OCI-M2 (cell line): ENCODE data around the gene TANGO2.

Experiments
- DNase-seq: peaks from one replicate; lab custom pipeline; 2025; ENCODE audit not compliant: unreplicated experiment; lab: John Stamatoyannopoulos, UW

The TANGO2 gene

DNA sequence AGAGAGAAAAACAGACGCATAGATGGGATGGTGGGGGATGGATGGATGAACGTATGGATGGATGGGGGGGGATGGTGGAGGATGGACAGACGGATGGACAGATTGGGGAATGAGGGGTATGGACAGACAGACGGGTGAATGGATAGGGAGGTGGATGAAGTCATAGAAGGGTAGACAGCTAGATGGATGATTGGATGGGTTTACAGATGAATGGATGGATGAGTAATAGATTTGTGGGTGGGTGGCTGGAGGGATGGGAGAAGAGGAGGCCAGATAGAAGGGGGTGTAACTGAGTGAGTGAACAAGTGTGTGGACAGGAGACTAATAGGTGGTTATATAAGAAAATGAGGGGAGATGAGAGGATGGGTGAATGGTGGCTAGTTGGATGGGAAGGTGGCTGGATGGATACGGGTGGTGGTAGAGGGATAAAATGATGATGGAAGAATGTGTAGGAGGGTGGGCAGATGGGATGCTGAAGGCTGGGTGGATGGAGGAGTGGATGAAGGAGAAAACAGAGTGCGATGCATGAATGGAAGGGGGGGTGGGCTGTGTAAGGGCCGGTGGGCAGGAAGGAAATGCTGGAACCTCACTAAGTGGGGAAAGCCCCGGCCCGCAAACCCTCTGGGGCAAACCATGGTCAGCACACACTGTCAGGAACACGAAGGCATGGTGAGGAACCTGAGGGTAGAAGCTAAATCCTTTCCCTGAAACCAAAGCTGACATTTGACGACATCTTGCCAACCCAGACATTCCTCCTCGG lies 25.9 kb upstream of the TANGO2 start:
- no peak for DNase-seq

DNA sequence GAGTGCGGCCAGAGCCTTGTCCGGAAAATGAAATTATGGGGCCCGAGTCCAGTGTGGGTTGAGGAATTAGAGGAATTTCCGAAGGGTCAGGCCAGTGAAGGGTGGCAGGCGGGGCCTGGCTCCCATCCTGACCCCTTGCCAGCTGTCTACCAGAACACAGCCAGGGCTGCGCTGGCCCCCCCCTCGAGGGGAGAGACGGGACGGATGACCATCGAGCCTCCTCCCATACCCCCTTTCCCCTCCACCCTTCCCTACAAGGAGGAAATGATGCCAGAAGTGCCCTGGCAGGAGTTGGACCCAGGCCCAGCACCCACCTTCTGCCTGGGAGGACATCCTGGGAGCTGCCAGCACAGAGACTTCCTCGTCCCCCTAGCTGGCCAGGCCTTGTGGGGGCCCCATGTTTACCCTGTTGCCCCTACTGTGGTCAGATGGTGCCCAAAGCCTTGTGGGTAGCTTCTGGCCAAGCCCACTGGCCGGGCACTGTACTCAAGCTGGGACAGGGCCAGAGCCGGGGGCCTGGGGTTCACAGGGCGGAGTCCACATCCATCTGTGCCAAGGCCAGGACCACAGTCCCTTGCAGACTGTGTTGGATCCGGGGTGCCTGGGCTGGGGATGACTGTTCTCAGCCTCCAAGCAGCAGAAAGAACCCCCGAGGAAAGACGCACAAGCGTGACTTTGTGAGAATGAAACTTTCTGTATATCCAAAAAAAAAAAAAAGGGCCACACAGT lies 25.1 kb upstream of the TANGO2 start:
- DNase-seq = no peak

DNA sequence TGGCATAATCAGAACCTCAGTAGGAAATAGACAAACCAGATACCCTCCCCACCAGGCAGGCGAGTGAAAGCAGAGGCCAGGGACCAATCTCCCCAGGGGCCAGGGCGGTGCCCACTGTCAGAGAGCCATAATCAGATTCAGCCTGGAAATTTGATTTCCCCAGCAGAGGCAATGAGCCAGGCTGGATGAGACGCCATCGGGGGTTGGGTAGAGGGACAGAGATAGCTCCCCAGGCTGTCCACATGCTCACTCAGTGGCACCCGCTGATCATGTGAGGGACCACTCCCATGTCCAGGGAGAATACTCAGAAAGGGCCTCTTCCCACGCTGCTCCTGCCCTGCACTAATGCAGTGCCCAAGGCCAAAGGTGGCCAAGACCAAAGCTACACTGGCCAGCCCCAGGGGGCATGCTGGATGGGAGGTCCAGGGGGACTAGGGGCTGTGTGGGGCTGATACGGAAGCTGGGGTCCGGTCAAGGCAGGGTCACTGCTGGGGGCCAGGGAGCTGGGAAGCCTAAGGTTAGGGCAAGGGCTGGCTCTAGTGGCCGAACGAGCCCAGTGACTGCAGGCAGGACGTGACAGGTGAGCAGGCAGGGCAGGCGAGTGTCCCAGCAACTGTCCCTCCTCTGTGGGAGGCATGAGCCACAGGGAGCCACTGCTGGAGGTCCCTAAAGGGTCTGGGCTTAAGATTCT lies 24.1 kb upstream of the TANGO2 start:
- no peak for DNase-seq

- no peak for DNase-seq
These were observed 23.2 kb upstream of the TANGO2 start for GRCh38 chr22:19997561-19998231.

- no peak for DNase-seq
These were observed 22.5 kb upstream of the TANGO2 start for GRCh38 chr22:19998232-19998951.

DNA sequence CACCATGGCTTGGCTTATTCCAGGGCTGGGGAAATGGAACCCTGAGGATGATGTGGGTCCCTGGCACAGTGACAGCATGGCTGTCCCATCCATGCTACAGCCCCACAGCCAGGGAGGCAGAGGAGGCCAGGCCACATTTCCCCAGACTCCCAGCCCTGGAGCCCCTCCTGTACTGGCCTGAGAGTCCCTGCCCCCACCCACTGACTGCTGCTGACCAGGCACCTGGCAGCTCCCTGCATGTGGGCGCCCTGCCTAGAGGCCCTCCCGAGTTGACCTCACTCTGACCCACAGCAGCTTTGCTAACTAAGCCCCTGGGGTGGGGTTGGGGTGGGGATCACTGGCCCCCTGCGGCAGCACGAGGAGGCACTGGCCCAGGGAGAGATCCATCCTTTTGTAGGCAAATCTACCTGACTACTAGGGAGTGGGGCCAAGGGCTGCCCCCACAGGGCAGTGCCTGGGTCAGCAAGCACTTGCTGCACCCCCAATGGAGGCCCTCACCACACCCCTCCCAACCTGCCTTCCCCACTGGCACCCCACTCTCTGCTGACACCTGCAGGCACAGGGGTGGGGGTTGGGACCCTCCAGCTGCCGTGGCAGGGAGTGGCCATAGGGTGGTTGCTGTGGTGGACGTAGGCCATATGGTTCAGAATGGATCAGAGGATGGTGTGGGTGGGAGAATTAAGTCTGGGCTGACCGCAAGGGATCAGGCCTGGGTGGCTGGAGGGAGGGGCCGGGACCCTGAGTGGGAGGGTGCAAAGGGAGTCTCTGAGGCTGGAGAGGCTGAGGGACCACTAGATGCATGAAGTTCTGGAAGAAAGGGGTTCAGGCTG lies 21.7 kb upstream of the TANGO2 start:
- no peak for DNase-seq

GRCh38 chr22:20000246-20001081 lies 20.4 kb upstream of the TANGO2 start:
- DNase-seq = no peak

DNA sequence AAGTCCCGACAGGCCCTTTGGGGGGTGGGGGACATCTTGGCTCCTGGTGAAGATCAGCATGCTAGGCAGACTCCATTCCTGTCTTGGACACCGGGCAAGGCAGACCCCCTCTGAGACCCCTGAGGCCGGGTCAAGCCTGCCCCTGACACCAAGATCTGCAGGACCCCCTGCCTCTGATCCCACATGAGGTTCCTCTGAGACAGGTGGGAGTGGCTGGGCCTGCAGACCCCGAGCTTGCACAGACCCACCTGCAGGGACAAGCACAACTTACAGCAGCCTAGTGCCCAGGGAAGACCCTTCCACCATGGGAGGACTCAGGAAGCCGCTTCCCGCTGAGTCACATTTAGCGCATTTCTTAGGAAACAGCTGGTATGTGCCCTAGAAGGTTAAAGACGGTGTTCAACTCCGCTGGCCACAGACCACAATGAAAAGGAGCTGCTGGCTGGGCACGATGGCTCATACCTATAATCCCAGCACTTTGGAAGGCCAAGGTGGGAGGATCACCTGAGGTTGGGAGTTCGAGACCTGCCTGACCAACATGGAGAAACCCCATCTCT lies 19.8 kb upstream of the TANGO2 start:
- DNase-seq = no peak

GRCh38 chr22:20002128-20002527 lies 18.8 kb upstream of the TANGO2 start:
- DNase-seq = no peak

DNA sequence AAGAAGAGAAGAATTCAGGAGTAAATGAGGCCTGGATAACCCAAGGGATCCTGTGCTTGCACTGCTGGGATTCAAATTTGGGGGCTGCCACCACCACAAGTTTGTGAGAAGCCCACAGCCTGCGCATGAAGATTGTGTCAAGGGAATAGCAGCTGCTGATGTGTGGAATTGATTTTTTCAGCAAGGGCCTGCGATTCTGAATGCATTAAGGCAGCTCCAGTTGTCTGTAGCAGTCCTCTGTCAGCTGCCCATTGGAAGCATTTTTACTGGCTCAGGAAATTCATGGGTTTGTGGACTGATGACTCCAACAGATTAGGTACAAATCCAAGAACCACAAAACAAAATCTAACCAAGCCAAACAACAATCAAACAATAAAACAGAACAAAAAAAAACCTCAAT lies 18.3 kb upstream of the TANGO2 start:
- no peak for DNase-seq

DNA sequence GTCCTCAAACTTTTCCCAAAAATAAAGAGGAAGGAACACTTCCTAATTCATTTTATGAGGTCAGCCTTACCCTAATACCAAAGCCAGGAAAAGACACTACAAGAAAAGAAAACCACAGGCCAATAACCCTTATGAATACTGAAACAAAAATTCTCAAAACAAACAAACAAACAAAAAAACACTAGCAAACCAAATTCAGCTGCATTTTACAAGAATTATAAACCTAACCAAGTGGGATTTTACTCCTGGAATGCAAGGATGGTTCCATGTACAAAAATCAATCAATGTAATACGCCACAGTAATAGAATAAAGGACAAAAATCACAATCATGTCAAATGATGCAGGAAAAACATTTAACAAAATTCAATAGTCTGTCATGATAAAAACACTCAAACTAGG lies 17.6 kb upstream of the TANGO2 start:
- no peak for DNase-seq

GRCh38 chr22:20004464-20004863 lies 16.4 kb upstream of the TANGO2 start:
- no peak for DNase-seq

DNA sequence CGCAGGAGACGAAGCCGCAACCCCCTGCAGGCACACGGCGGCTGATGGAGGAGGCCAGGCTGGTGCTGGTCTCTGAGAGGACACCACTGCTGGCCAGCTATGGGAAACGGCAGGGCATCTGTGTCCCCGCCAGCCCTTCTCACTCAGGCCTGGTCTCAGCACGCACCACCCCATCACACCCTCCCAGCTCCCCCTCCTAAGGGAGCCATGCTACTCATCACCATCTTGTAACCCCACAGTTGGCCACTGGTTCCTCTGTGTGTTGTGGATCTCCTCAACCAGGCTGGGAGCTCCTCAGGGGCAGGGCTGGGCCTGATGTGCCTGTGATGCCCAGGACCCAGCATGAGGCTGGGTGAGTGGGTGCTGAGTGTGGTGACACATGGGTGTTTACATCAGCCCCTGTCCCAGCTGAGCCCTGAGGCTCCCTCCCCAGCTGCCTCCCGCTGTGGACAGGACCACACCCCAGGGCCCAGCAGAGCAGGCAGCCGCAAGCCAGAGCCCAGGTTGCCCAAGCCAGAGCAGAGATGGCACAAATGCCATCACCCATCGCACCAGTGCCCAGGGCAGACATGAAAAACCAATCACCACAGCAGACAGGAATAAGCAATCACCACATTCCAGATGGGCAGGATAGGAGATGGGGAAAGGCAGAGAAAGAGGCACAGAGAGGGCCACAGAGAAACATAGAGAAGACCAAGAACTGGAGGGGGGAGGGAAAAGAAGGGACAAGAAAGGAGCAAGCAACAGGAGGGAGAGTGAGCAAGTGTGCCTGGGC lies 12.5 kb upstream of the TANGO2 start:
- DNase-seq = no peak

- no peak for DNase-seq
These were observed 11.9 kb upstream of the TANGO2 start for GRCh38 chr22:20009018-20009491.

GRCh38 chr22:20009582-20010306 lies 11.2 kb upstream of the TANGO2 start:
- no peak for DNase-seq

- DNase-seq = no peak
These were observed 10.4 kb upstream of the TANGO2 start for GRCh38 chr22:20010307-20011122.
